Measurements from ENCODE around the gene KCNN4.

- TF ChIP-seq POLR2A (IDR thresholded peaks at IDR 0.05; ENCODE audit: low read depth, low read length), result no peak
- no peak for TF ChIP-seq POLR2AphosphoS5 (IDR thresholded peaks at IDR 0.05; ENCODE audit: low read depth, low read length)
- TF ChIP-seq TAF1 (IDR thresholded peaks at IDR 0.05; ENCODE audit: borderline replicate concordance, low read depth, low read length), result no peak
These were observed 11.5 kb downstream of the KCNN4 start for GRCh38 chr19:43769256-43769655.
